Esophagus squamous epithelium (tissue), 4 donors: ENCODE measurements around the gene C3orf70.

Experiments used
- POLR2A ChIP-seq, 4 donors: fragments of 450-650 bp; IDR thresholded peaks; one replicate each; pipeline ENCODE4 v1.6.1; 2017; ENCODE audit warnings: antibody characterized with exemption in 4 of 4, mild to moderate bottlenecking in 4 of 4, moderate library complexity in 3 of 4
- TF ChIP-seq, protein P1 (sequence below), 6 experiments: fragments of 450-650 bp in 4 of 6; fragments of 200-600 bp in 2 of 6; sonication (generic) in 2 of 6; IDR thresholded peaks; one replicate each; pipeline ENCODE4 v1.5.1; 2016 to 2019; ENCODE audit warnings: antibody characterized with exemption in 6 of 6, mild to moderate bottlenecking in 4 of 6, moderate library complexity in 4 of 6

DNA sequence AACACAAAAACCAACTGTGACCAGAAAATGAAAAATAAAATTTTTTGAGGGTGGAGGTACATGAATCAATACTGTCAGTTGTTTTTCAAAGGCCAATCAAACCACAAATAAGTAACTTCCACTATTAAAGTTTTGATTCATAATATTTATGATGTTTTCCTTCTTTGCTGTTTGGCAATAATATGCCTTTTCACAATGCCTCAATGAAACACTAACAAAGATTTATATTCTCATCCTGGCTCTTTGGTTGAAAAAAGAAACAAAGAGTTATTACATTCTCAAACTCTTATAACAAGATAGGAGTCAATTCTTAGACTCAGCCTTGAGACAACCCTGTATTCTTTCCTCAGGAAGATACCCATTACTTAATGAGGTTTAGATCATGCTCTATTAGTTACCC, 63.1 kb downstream of the C3orf70 start:
- TF ChIP-seq, protein P1, sequence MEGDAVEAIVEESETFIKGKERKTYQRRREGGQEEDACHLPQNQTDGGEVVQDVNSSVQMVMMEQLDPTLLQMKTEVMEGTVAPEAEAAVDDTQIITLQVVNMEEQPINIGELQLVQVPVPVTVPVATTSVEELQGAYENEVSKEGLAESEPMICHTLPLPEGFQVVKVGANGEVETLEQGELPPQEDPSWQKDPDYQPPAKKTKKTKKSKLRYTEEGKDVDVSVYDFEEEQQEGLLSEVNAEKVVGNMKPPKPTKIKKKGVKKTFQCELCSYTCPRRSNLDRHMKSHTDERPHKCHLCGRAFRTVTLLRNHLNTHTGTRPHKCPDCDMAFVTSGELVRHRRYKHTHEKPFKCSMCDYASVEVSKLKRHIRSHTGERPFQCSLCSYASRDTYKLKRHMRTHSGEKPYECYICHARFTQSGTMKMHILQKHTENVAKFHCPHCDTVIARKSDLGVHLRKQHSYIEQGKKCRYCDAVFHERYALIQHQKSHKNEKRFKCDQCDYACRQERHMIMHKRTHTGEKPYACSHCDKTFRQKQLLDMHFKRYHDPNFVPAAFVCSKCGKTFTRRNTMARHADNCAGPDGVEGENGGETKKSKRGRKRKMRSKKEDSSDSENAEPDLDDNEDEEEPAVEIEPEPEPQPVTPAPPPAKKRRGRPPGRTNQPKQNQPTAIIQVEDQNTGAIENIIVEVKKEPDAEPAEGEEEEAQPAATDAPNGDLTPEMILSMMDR (IDR thresholded peaks at IDR 0.05): no peak
- no peak for TF ChIP-seq POLR2A (IDR thresholded peaks at IDR 0.05)
